Measurements from ENCODE around the gene NAE1. TPM values are rescaled to one million over a fixed set of nuclear protein-coding genes. Genes with fewer than 3 reads are reported as not detected.

The NAE1 gene
- total RNA-seq = 70.5 and 88.9 TPM in 2 replicates

GRCh38 chr16:66830422-66831404 is at the start of gene NAE1:
Gene NAE1 (minus strand): TSS chr16:66830976. CDS start chr16:66830899, 77 bp downstream.

GRCh38 chr16:66844342-66845079 is 13.7 kb upstream of the NAE1 start, which contains the start of gene CA7:
Gene CA7 (plus strand): TSS chr16:66844414. CDS start chr16:66844488, 74 bp downstream.

GRCh38 chr16:66801320-66802105 is 29.3 kb downstream of the NAE1 start, which contains the start of gene TERB1:
Gene TERB1 (minus strand): TSS chr16:66801584. CDS start chr16:66796798, 4,786 bp downstream.

Other genes starting within 250 kb of the NAE1 start
- gene CMTM3, start 226.3 kb downstream of the NAE1 start, total RNA-seq = 14.1 and 22.8 TPM in 2 replicates
- gene CMTM4, start 134.2 kb downstream of the NAE1 start, total RNA-seq = 6.9 and 14.5 TPM in 2 replicates
- gene DYNC1LI2, start 79.4 kb downstream of the NAE1 start, total RNA-seq = 130 and 181 TPM in 2 replicates
- under 0.01 TPM in 1 of 2 replicates, not detected in the other for gene TERB1, start 29.4 kb downstream of the NAE1 start, total RNA-seq
- not detected in 2 replicates for gene CA7, start 13.4 kb upstream of the NAE1 start, total RNA-seq
- gene PDP2, start 49.5 kb upstream of the NAE1 start, total RNA-seq = 4.9 and 8.5 TPM in 2 replicates
- not detected in 2 replicates for gene CDH16, start 87.9 kb upstream of the NAE1 start, total RNA-seq
- gene RRAD, start 94.6 kb upstream of the NAE1 start, total RNA-seq = 0.45 and 1.0 TPM in 2 replicates
- 171 and 191 TPM in 2 replicates for gene CIAO2B, start 103.4 kb upstream of the NAE1 start, total RNA-seq
- 14.7 and 14.9 TPM in 2 replicates for gene CES2, start 104.5 kb upstream of the NAE1 start, total RNA-seq
- gene CES3, start 130.3 kb upstream of the NAE1 start, total RNA-seq = 0.09 and 0.19 TPM in 2 replicates
- gene CES4A, start 157.6 kb upstream of the NAE1 start, total RNA-seq = 0.54 and 0.56 TPM in 2 replicates
- gene CBFB, start 198.2 kb upstream of the NAE1 start, total RNA-seq = 96.9 and 97.7 TPM in 2 replicates

Measured in endothelial cell of coronary artery (primary cell).